UCSD-AML1 (cell line): Measurements from ENCODE around the gene SLC7A1.

ENCODE experiments used
- DNase-seq: peaks from one replicate; lab custom pipeline; 2025; ENCODE audit not compliant: unreplicated experiment; lab: John Stamatoyannopoulos, UW

Gene SLC7A1

DNA sequence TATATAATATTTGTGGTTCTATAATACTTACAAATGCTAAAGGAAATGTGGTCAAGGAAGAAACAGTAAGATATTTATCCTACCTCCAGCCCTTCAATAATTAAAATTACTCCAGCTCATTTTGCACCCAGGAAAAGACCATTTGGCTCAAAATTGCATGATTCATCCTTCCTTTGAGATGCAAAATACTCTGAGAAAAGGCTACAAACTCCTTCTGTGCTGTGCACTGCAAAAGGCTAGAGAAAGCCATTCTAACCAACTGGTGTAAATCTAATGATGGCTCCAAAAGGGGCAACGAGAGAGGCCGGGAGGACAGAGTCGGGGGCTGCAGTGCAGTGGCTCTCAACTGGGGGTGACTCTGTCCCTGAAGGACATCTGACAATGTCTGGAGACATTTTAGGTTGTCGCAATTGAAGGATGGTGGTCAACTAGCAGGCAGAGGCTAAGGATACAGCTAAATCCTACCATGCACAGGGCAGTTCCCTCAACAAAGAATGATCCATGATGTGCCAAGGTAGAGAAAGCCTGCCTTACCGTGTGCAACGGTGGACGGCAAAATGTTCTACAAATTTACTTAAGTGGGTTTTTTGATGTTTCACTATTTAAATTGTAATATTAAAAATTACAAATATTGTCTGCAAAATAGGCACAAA, 32.6 kb downstream of the SLC7A1 start:
- DNase-seq: no peak

DNA sequence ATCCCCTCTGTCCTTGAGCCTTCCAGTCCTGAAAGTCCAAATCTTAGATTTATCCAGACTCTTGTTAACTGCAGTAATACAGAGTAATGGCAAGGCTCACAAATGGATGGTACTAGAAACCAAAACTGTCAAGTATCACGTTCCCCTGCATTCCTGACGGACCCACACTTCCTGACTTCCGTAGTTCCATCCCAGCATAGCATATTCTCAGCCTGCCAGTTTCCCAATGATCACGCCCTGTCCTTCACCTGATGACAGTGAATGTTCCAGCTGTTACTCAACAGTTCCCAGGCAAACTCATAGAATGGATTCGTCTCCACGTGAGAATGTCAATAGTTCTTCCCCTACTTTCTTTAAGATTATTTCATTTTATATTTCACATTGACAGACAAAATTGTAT, 33.6 kb downstream of the SLC7A1 start:
- no peak for DNase-seq

DNA sequence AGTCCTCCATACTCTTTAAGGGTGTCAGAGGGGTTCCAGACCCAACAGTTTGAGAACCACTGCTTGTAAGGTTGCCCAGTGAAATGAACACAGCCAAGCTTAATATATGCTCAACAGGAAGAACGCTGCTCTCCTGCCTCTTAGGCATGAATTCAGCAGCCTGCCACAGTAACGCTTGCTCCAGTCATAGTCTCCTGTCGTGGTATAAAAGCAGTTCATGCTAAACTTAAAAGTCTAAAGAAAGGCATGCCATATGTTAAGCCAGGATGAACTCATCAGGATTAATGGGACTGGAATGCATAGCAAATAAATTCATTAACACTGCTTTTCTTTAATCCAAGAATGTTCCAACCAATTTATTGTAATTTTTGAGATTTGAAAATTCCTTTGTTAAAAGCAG, 38.7 kb downstream of the SLC7A1 start:
- no peak for DNase-seq

DNA sequence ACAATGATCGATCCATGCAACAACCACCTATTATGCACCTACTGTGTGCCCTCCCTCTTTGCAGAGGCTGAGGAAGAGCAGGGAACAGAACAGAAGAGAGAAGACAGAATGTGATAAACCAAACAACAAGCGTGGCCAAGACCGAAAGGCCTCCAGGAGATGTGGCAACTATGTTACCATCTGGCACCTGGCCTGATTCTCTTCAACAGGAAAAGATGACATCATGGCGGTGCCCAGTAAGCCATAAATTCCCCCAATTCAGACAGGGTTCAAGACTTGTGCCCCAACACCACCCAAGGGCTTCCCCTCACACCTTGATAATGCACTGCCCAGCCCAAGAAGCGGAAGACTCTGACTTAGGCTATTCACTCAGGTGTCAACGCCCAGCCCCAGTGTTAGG, 44.3 kb downstream of the SLC7A1 start:
- DNase-seq: no peak

DNA sequence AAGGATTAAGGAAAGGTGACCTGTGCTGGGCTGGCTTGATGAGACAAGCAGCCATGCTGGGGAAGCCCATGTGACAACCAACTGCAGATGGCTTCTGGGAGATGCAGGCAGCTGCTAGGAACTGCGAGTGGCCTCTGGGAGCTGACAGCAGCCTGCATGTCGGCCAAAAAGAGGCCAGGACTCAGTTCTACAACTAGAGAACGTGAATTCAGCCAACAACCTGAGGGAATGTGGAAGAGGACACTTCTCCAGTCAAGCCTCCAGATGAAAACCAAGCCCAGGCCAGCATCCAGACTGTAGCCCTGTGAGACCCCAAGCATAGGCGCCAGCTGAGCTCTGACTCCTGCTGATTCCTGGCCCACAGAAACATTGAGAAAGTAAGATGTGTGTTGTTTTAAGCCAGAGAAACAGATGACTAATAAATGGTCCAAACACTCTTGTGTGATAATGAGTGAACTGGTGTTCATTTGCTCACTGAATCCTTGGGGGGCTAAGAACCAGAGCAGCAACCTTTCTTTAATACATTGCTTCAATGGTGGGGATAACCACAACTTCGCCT, 45.0 kb downstream of the SLC7A1 start:
- no peak for DNase-seq

DNA sequence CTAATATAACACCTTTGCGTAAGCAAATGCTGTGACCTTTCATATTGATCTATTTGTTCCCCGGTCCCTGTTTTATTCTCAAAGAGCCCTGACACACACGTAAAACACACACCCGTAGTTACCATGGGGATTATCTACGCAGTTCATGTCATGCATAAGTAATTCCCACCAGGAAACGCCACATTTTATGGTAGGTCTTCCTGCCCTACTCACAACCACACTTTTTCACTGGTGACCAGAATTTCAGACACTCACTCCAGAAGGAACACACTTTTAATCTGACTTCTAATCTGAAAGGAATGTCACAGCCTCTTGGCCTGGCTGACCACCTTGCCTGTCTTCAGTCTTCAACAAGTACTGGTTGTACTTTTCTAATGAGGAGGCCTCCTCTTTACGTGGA, 46.8 kb downstream of the SLC7A1 start:
- DNase-seq: no peak

DNA sequence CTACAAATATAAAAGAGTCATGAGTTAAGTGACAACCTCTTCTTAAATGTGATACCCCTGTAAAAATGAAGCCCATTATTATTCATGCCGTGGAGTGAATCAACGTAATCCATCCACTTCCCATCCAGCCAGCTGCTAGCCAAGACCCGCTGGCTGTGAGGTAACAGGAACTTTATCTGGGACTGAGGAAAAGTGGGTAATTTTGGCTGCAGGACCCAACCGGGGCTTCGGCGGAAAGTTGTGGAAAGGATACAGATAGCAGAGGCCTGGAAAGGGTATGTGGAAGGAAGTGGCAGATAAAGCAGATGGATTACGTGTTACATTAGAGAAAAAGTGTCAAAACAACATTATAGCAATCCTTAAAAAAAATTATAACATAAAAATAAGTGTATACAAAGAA, 48.3 kb downstream of the SLC7A1 start:
- peak; percentile 57 for DNase-seq

DNA sequence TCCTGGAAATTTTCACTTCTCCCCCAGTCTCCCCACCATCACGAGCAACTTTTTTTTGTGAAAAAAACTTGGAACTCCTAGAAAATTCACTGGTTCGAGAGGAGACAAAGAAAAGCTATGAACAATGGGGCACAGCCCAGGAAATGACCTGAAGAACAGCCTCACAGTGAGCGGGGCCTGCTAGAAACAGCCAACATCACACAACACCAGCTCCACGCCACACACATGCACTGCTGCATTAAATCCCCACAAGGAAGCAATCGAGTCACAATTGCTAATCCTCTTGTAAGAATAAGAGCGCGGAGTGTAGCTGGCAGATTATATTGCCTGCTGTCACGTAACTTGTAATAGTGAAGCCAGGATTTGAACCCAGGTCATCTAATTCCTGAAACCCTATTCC, 48.8 kb downstream of the SLC7A1 start:
- DNase-seq: no peak

DNA sequence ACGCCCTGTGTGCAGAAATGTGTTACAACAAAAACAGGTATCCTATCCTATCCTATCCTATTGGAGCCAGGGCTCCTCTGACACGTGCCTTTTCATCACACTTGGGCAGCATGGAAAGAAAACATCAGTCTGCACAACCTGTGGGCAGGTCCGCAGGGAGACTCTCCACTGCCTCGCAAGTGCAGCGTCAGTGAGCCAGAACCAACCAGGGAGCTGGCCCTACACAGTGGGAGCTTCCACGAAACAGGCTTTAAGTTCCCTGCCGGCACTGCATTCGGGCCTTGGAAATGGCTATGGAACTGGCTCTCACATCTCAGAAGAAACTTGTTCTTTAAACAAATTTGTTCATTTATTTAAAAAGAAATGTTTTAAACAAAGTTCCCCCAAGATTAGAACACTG, 49.5 kb downstream of the SLC7A1 start:
- DNase-seq: no peak

DNA sequence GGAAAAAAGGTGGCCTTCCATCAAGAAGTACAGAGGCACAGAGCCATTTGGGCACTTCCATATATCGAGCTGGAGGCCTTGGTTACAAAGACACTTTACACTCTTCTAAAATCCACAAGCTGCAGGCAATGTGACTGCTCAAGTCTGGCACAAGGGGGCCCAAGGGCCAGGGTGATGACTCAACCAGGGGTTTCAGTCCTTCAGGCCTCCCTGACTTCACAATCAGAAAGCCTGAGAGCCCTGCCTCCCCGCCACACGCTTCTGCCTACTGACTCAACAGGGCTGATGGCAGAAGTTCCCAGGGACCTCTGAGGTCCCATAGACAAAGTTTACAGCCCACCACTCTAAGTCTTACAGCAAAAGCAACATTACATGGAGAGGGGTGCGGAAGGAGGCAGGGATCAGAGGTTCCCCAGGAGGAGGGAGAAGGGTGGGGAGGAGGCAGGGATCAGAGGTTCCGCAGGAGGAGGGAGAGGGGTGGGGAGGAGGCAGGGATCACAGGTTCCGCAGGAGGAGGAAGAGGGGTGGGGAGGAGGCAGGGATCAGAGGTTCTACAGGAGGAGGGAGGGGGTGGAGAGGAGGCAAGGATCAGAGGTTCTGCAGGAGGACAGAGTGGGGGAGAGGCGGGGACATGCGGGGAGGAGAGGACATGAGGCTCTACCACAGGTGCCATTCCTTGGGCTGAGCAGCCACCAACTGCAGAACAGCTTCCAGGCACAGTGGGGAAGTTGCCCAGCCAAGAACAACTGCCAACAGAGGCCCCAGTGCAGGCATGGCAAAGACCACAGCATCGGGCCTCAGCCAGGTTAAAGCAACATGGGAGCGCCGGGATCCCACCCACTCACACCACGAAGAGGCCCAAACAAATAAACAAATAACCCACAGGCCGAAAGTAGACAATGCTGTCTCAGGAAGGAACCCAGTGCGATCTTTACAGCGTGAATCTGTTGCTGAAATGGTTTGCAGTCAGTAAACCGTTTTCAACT, 52.0 kb downstream of the SLC7A1 start:
- peak; percentile 22 for DNase-seq

DNA sequence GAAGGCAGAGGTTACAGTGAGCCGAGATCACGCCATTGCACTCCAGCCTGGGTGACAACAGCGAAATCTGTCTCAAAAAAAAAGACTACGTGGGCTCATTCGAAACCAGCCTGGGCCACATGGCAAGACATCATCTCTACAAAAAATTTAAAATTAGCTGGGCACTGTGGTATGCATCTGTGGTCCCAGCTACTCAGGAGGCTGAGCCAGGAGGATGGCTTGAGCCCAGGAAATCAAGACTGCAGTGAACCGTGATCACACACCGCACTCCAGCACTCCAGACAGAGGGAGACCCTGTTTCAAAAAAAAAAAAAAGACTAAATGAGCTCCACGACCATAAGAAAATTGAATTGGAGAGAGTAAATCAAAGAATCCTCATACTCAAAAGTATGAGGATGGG, 53.1 kb downstream of the SLC7A1 start:
- DNase-seq: no peak

DNA sequence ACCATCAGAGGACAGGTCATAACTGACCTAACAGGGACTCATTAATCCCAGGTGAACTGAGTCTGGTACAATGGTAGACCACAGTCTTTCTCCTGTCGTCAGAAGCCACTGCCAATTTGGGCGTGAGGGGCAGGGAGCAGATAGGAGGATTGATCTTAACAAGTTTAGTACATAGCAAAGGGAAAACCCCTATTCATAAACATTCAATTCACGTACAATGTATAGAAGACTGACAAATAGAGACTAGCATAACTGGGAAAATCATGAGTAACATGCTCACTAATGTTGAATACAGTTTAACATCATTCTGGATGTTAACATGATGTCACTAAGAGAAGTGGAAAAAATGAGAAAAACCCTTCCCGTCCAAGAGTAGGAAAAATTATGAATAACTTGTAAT, 54.1 kb downstream of the SLC7A1 start:
- no peak for DNase-seq

DNA sequence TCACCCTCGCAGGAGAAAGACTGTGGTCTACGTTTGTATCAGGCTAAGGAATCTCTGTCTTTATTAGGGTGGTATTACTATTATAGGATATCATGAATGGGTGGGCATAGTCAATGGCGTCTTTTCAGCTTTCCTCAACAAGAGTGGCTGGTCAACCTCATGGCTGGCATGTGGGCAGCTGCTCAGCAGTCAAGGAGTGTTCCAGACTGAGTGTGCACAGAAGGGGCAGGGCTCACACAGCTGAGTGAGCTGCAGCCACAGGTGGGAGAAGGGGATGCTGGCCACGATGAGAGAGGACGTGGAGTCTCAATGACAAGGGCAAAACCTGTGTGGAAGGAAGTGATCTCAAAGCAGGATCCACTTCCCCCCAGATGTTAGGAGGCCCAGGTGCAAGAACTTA, 54.7 kb downstream of the SLC7A1 start:
- DNase-seq: no peak

DNA sequence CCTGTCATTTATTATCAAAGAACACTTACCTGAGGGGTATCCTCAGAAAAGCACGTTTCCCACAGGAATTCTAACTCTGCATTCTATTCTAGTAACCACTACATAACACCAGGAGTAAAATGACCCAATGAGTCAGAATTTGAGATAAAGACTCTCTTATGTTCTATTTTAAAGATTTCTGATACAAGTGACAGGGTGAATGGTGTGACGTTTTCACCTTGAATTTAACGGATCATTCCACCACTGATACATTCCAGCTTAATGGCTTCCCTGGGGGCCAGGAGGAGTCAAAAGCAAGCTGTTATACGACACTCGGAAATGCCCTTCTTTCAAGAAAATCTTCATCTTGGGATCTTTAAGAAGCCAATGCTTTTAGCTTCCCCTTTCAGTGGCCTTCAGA, 55.2 kb downstream of the SLC7A1 start:
- no peak for DNase-seq

DNA sequence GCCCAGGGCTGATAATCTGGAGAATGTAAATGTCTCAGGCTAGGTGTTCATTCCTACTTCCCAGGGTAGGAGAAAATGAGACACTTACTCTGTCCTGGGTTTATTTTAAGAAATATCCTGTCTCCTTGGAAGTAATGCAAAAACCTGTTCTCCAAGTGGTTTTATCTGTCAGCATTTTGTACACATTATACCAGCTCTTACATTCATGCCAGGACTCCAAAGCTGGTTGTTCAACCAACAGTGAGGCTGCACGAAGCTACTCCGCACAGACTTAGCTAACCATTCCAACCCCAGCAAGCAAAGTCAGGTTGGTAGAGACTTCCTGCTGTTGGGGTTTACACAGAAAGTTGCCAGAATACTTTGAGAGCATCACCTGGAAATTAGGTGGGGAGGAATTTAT, 55.6 kb downstream of the SLC7A1 start:
- no peak for DNase-seq

DNA sequence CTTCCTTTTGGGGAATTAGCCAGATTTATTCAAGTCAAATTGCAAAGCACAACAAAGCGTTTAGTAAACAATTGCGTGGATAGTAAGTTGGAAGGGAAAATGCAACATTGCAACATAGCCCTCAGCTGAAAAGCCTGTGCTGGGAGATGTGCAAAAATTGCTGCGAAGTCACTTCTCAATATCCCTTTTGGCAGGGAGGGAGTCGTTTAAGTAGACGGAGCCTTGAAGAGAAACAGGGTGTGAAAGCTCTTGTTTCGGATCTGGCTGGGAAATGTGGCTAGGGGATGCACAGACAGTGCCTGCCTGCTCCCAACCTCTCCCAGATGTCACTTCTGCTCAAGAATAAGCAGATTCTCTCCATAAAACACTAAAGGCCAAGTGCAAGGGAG, 56.8 kb downstream of the SLC7A1 start:
- DNase-seq: no peak

DNA sequence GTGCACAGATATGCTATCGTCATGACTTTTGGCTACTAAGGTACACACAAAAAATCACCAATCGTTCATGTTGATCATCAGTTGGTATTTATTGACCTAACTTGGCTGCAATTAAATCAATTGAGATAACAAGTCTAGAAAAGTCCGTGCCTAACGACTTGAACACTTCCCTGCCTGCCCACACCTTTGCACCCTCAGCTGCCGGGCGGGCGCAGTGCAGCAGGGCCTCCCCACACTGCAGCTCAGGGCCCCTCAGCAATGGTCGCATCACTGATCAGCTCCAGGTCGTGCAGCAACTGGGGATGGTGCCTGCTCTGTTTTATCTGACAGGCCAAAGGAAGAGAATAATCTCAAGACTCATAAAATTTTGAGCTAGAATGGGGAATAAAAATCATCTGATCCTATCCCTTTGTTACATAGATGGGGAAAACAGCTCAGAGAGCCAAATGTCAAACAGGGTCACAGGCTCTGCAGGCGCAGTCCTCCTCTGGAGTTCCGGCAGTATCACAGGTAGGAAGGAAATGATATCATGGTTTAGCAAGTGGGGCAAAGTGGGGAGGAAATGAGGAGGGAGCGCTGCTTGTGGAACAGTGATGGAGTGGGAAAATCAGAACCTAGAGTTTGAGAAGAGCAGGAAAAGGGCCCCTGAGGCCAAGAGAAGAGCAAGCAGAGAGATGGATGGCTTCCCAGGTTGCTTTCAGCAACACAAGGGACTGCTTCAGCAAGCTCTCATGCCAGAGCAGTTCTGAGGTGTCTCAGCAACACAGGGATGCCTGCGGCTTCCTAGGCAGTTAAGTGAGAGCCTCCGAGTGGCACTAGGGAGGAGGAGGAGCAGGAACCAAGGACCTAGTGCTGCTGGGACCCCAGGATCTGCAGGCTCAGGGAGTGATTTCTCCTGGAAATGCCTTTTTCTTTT, 57.5 kb downstream of the SLC7A1 start:
- no peak for DNase-seq

DNA sequence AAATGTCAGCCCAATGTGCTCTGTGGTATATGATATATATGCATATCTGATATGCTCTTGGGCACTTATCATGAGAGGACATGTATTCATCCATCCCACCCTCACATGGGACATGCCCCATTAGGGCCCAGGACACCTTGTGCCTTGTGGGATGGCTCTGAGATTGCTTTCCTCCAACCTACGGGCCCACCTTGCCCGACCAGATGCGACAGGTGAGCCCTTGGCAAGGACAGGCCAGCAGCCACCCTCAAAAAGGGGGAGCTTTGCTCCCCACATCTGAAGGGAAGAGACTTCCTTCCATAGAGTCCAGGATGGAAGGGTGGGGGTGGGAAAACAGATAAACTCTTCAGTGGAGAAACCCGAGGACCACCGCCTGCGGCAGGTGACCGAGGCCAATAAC, 58.6 kb downstream of the SLC7A1 start:
- no peak for DNase-seq

DNA sequence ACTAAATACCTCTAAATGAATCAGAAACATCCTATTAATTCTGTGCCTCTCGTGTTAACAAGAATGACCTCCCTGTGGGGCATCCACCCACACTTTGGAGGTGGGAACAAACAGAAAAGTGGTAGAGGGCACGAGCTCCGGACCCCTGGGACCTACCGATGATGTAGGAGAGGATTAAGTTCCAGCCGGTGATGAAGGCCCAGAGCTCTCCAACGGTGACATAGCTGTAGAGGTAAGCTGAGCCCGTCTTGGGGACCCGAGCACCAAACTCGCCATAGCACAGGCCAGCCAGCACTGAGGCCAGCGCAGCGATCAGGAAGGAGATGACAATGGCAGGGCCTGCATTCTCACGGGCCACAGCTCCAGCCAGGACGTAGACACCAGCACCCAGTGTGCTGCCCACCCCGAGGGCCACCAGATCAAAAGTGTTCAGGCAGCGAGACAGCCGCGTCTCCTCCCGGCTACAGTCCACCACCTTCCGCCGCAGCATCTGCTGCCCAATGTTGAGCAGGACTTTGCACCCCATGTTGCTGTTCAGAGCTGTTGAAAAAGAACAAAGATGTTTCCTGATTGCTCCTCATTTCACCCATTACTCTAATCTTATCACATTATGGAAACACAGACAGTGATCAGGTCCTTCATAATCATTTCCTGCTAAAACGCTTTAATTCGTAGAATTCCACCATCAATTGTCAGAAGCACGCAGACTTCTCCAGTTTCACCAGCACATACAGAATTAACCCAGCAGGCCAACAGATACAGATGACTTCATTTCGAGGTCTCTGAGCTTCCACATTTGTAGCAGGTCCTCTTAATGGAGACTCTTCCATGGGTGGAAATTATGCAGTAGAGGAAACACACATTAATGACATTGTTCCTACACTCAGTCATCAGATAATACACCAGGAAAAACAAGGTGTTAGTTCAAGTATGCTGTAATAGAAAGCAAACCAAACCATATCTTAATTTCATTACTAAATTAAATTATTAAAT, 59.5 kb downstream of the SLC7A1 start:
- no peak for DNase-seq

DNA sequence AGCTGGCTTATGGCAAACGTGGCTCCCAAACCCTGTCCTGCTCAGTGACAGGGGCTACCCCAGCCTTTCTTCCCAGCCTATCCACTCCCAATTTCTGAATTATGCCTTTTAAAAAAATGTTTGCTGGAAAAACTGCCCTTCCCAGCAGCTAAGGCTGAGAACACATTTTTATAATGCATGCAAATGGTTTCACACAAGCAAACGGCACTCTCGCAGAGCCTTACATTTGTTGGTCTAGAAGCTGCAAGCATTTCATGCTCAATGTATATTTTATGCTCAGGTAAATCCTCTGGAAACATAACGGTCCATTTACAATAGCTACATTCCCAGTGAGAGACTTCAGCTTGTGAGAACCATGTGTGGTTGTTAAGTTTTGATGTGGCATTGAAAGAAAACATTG, 61.4 kb downstream of the SLC7A1 start:
- no peak for DNase-seq
